ENCODE measurements around the gene GPR35. TPM values are rescaled to one million over a fixed set of nuclear protein-coding genes. Genes with fewer than 3 reads are reported as not detected.

Gene GPR35, protein sequence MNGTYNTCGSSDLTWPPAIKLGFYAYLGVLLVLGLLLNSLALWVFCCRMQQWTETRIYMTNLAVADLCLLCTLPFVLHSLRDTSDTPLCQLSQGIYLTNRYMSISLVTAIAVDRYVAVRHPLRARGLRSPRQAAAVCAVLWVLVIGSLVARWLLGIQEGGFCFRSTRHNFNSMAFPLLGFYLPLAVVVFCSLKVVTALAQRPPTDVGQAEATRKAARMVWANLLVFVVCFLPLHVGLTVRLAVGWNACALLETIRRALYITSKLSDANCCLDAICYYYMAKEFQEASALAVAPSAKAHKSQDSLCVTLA
- polyA plus RNA-seq = 100 to 1,000 TPM in 3 of 4 donors, 10 to 100 TPM in 1; 75.5 to 367 (median 233) TPM
- long read RNA-seq, donor 1 = 0 reads
- long read RNA-seq, donor 2, transcript GPR35-205 (1 exons, 3,821 nt) = major isoform, 28 of 33 reads
- long read RNA-seq, donor 2, partial matches to known transcripts = 0 of 33 reads
- long read RNA-seq, donor 2, other reads (novel, unspliced or antisense) = 0 of 33 reads
- long read RNA-seq, donor 3, transcript GPR35-205 (1 exons, 3,821 nt) = major isoform, 60 of 69 reads
- long read RNA-seq, donor 3, transcript GPR35-201 (6 exons, 2,249 nt) = minor isoform, 7 of 69 reads
- long read RNA-seq, donor 3, partial matches to known transcripts = 0 of 69 reads
- long read RNA-seq, donor 3, other reads (novel, unspliced or antisense) = 0 of 69 reads
- long read RNA-seq, donor 4, partial matches to known transcripts = 0 of 2 reads
- long read RNA-seq, donor 4, other reads (novel, unspliced or antisense) = 0 of 2 reads
- long read RNA-seq, donor 5, transcript GPR35-205 (1 exons, 3,821 nt) = major isoform, 17 of 19 reads
- long read RNA-seq, donor 5, partial matches to known transcripts = 0 of 19 reads
- long read RNA-seq, donor 5, other reads (novel, unspliced or antisense) = 0 of 19 reads
- long read RNA-seq, donor 6, transcript GPR35-205 (1 exons, 3,821 nt) = major isoform, 40 of 53 reads
- long read RNA-seq, donor 6, partial matches to known transcripts = 0 of 53 reads
- long read RNA-seq, donor 6, other reads (novel, unspliced or antisense) = 5 of 53 reads
- long read RNA-seq, donor 7 = 0 reads
- long read RNA-seq, donor 8, partial matches to known transcripts = 0 of 3 reads
- long read RNA-seq, donor 8, other reads (novel, unspliced or antisense) = 0 of 3 reads
- long read RNA-seq, donor 9, transcript GPR35-205 (1 exons, 3,821 nt) = major isoform, 17 of 19 reads
- long read RNA-seq, donor 9, partial matches to known transcripts = 0 of 19 reads
- long read RNA-seq, donor 9, other reads (novel, unspliced or antisense) = 0 of 19 reads
- long read RNA-seq, donor 10, transcript GPR35-205 (1 exons, 3,821 nt) = major isoform, 30 of 35 reads
- long read RNA-seq, donor 10, partial matches to known transcripts = 0 of 35 reads
- long read RNA-seq, donor 10, other reads (novel, unspliced or antisense) = 0 of 35 reads

DNA sequence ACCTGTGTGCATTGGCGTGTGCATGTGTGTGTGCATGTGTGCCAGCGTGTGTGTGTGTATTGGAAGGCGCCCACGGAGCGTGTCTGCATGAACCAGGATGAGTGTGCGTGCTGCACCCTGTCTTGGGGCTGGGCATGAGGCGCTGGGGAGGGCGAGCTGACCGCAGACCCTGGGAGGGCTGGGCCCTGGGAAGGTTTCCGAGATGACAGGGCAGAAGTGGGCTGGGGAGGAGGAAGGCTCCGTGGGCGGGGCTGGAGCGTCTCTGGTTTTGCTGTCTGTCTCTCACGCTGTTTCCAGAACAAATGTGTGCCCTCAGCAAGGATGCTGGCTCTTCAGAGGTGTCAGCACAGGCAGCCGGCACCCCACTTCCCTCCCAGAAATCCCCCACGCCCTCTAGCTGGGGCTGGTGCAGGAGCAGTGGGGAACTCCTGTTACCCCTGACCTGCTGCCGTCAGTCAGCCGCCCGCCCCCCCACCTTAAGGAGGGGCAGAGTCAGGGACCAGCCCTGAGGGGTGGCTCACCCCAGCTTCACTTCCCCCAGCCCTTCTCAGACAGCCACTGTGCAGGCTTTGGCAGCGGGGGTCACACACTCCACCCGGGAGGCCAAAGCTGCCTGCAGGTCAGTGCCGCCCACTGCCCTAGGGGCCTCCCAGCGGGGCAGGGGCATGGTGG, at the start of gene GPR35:
GPR35 (plus strand) TSS at position 531 of the 672 bp plus-strand sequence. CDS start 4,473 bp downstream, outside the sequence.
- no peak for FAIRE-seq
- DNase-seq = peak in 1 of 2 donors; percentile 46
- H3K9me3 ChIP-seq (ENCODE audit: control insufficient read depth in 2 of 2, insufficient read depth in 1 of 2, low read depth in 1 of 2, low read length in 1 of 2) = no peaks in the 10 kb centered on the region
- H3K36me3 ChIP-seq (ENCODE audit: control insufficient read depth in 3 of 3, insufficient read depth in 2 of 3, low read depth in 1 of 3, low read length in 3 of 3) = peaks cover 0 to 84% (median 10%) of the 10 kb centered on the region in 3 donors
- 21 to 39% (median 30%) methylated on average over 19 to 23 of the region's 23 CpGs for WGBS, 3 donors
- H3K27ac ChIP-seq (ENCODE audit: low read depth in 1 of 3, low read length in 2 of 3) = peak within 1 kb of the TSS; percentile 65 to 81 (median 66)
- peak within 1 kb of the TSS in 1 of 3 donors; percentile 10 for H3K4me3 ChIP-seq (ENCODE audit: low read depth in 1 of 3, low read length in 3 of 3)
- H3K27me3 ChIP-seq (ENCODE audit: control insufficient read depth in 3 of 3, insufficient read depth in 3 of 3, low read length in 3 of 3) = no peaks in the 10 kb centered on the region
- peaks cover 0 to 18% (median 0%) of the 10 kb centered on the region in 3 donors for H3K4me1 ChIP-seq (ENCODE audit: control insufficient read depth in 3 of 3, insufficient read depth in 2 of 3, low read depth in 1 of 3, low read length in 2 of 3)

DNA sequence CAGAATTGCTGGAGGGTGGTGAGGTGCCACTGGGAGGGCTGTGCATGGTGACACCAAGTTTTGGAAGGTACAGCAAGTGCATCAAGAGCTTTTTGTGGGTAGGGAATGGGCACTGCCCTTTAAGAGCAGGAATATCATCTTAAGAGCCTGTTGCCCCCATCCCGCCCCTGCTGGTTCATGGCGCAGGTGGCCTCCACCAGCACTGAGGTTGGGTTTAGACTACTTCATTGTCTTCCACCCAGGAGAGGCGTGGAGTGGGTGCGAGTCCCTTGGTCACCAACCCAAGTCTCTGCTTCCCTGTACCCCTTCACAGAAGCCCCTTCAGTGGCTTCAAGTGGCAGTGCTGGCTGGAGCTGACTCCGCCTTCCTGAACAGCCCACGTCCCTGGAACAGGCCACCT, 49.2 kb upstream of the GPR35 start:
- Histone ChIP-seq H3K4me1 (ENCODE audit: control insufficient read depth in 3 of 3, insufficient read depth in 2 of 3, low read depth in 1 of 3, low read length in 2 of 3) (peaks cover 4 to 25% (median 6%) of the 10 kb centered on the region in 3 donors), H3K9me3 (ENCODE audit: control insufficient read depth in 2 of 2, insufficient read depth in 1 of 2, low read depth in 1 of 2, low read length in 1 of 2) (no peaks in the 10 kb centered on the region), H3K27ac (ENCODE audit: low read depth in 1 of 3, low read length in 2 of 3) (no peak overlapping the region), H3K36me3 (ENCODE audit: control insufficient read depth in 3 of 3, insufficient read depth in 2 of 3, low read depth in 1 of 3, low read length in 3 of 3) (peaks cover 7 to 86% (median 20%) of the 10 kb centered on the region in 3 donors), H3K27me3 (ENCODE audit: control insufficient read depth in 3 of 3, insufficient read depth in 3 of 3, low read length in 3 of 3) (no peaks in the 10 kb centered on the region), H3K4me3 (ENCODE audit: low read depth in 1 of 3, low read length in 3 of 3) (no peak overlapping the region)
- no peak for DNase-seq
- WGBS, 3 donors = 79 to 86% (median 82%) methylated on average over 6 of the region's 6 CpGs
- FAIRE-seq = no peak

DNA sequence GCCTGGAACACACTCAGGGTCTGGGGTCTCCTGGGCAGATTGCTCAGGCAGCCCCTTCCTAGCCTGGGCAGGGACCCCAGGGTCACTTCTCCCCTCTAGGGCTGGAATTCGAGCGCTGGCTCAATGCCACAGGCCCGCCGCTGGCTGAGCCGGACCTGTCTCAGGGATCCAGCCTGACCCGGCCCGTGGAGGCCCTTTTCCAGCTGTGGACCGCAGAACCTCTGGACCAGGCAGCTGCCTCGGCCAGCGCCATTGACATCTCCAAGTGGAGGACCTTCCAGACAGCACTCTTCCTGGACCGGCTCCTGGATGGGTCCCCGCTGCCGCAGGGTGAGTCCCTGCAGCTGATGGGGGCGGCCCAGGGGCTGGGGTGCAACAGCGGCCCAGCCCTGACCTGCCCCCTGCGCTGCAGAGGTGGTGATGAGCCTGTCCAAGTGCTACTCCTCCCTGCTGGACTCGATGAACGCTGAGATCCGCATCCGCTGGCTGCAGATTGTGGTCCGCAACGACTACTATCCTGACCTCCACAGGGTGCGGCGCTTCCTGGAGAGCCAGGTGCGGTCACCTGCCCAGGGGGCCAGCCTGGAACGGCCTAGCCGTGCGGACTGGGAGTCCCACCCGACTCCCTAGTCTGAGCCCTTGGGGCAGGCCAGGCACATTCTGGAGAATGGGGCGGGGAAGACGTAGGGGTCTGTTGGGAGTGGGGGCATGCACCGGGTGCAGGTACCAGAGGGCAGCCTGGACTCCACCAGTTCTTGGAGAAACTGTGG, 48.7 kb upstream of the GPR35 start:
- H3K4me1 ChIP-seq (ENCODE audit: control insufficient read depth in 3 of 3, insufficient read depth in 2 of 3, low read depth in 1 of 3, low read length in 2 of 3) = peaks cover 4 to 25% (median 6%) of the 10 kb centered on the region in 3 donors
- DNase-seq = no peak
- WGBS, 3 donors = 92 to 93% (median 93%) methylated on average over 25 to 32 of the region's 32 CpGs
- H3K4me3 ChIP-seq (ENCODE audit: low read depth in 1 of 3, low read length in 3 of 3) = no peak overlapping the region
- H3K9me3 ChIP-seq (ENCODE audit: control insufficient read depth in 2 of 2, insufficient read depth in 1 of 2, low read depth in 1 of 2, low read length in 1 of 2) = peaks cover 0 to 3% of the 10 kb centered on the region in 2 donors
- peaks cover 7 to 85% (median 20%) of the 10 kb centered on the region in 3 donors for H3K36me3 ChIP-seq (ENCODE audit: control insufficient read depth in 3 of 3, insufficient read depth in 2 of 3, low read depth in 1 of 3, low read length in 3 of 3)
- no peak overlapping the region for H3K27ac ChIP-seq (ENCODE audit: low read depth in 1 of 3, low read length in 2 of 3)
- no peaks in the 10 kb centered on the region for H3K27me3 ChIP-seq (ENCODE audit: control insufficient read depth in 3 of 3, insufficient read depth in 3 of 3, low read length in 3 of 3)
- FAIRE-seq = no peak

DNA sequence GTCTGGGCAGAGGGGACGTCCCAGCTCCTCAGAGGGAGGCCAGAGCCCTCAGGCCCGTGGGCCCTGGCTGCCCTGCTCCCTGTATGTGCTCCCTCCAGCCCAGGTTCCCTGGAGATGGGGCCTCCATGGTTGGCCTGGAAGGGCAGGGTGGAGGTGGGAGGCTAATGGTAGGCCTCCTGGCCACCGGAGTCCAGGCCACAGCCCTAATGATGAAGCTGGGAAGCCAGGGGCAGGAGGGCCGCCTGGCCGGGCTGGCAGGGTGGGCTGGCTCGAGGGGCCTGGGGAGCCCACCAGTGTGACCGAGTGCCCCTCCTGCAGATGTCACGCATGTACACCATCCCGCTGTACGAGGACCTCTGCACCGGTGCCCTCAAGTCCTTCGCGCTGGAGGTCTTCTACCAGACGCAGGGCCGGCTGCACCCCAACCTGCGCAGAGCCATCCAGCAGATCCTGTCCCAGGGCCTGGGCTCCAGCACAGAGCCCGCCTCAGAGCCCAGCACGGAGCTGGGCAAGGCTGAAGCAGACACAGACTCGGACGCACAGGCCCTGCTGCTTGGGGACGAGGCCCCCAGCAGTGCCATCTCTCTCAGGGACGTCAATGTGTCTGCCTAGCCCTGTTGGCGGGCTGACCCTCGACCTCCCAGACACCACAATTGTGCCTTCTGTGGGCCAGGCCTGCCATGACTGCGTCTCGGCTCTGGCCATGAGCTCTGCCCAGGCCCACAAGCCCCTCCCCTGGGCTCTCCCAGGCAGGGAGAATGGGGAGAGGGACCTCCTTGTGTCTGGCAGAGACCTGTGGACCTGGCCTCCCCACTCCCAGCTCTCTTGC, 47.8 kb upstream of the GPR35 start:
- no peak for DNase-seq
- no peak for FAIRE-seq
- H3K9me3 ChIP-seq (ENCODE audit: control insufficient read depth in 2 of 2, insufficient read depth in 1 of 2, low read depth in 1 of 2, low read length in 1 of 2) = peaks cover 0 to 8% of the 10 kb centered on the region in 2 donors
- H3K4me1 ChIP-seq (ENCODE audit: control insufficient read depth in 3 of 3, insufficient read depth in 2 of 3, low read depth in 1 of 3, low read length in 2 of 3) = peaks cover 4 to 25% (median 6%) of the 10 kb centered on the region in 3 donors
- no peak overlapping the region for H3K4me3 ChIP-seq (ENCODE audit: low read depth in 1 of 3, low read length in 3 of 3)
- WGBS, 3 donors = 83 to 88% (median 87%) methylated on average over 19 to 26 of the region's 26 CpGs
- peaks cover 5 to 78% (median 20%) of the 10 kb centered on the region in 3 donors for H3K36me3 ChIP-seq (ENCODE audit: control insufficient read depth in 3 of 3, insufficient read depth in 2 of 3, low read depth in 1 of 3, low read length in 3 of 3)
- no peak overlapping the region for H3K27ac ChIP-seq (ENCODE audit: low read depth in 1 of 3, low read length in 2 of 3)
- H3K27me3 ChIP-seq (ENCODE audit: control insufficient read depth in 3 of 3, insufficient read depth in 3 of 3, low read length in 3 of 3) = no peaks in the 10 kb centered on the region

DNA sequence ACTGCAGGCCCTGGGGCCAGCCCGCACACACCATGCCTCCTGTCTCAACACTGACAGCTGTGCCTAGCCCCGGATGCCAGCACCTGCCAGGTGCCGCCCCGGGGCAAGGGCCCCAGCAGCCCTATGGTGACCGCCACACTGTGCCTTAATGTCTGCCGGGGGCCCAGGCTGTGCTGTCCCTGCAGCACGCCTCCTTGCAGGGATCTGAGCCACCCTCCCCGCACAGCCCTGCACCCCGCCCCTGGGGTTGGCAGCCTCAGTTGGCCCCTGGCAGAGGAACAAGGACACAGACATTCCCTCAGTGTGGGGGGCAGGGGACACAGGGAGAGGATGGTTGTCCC, 47.2 kb upstream of the GPR35 start:
- Histone ChIP-seq H3K4me3 (ENCODE audit: low read depth in 1 of 3, low read length in 3 of 3) (no peak overlapping the region), H3K9me3 (ENCODE audit: control insufficient read depth in 2 of 2, insufficient read depth in 1 of 2, low read depth in 1 of 2, low read length in 1 of 2) (peaks cover 0 to 8% of the 10 kb centered on the region in 2 donors), H3K27me3 (ENCODE audit: control insufficient read depth in 3 of 3, insufficient read depth in 3 of 3, low read length in 3 of 3) (no peaks in the 10 kb centered on the region), H3K27ac (ENCODE audit: low read depth in 1 of 3, low read length in 2 of 3) (no peak overlapping the region), H3K36me3 (ENCODE audit: control insufficient read depth in 3 of 3, insufficient read depth in 2 of 3, low read depth in 1 of 3, low read length in 3 of 3) (peaks cover 5 to 74% (median 20%) of the 10 kb centered on the region in 3 donors), H3K4me1 (ENCODE audit: control insufficient read depth in 3 of 3, insufficient read depth in 2 of 3, low read depth in 1 of 3, low read length in 2 of 3) (peaks cover 4 to 25% (median 6%) of the 10 kb centered on the region in 3 donors)
- FAIRE-seq (no peak), DNase-seq (no peak)
- 84 to 92% (median 87%) methylated on average over 9 of the region's 9 CpGs for WGBS, 3 donors

DNA sequence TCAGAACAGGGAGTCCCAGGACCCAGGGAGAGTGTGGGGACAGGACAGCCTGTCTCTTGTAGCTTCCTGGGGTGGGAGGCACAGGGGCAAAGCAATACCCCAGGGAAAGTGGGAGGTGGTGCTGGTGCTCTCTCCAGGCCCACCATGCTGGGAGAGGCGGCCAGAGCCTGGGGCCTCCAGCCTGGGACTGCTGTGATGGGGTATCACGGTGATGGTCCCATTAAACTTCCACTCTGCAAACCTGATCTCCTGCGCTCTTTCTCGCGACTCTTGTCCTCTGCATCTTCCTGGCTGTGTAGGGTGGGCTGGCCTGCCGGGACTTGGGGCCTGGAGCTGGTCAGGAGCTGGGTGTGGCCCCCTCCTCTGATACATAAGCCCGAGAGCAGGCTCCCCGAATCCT, 46.8 kb upstream of the GPR35 start:
- peaks cover 4 to 25% (median 6%) of the 10 kb centered on the region in 3 donors for H3K4me1 ChIP-seq (ENCODE audit: control insufficient read depth in 3 of 3, insufficient read depth in 2 of 3, low read depth in 1 of 3, low read length in 2 of 3)
- peaks cover 5 to 74% (median 20%) of the 10 kb centered on the region in 3 donors for H3K36me3 ChIP-seq (ENCODE audit: control insufficient read depth in 3 of 3, insufficient read depth in 2 of 3, low read depth in 1 of 3, low read length in 3 of 3)
- peaks cover 0 to 8% of the 10 kb centered on the region in 2 donors for H3K9me3 ChIP-seq (ENCODE audit: control insufficient read depth in 2 of 2, insufficient read depth in 1 of 2, low read depth in 1 of 2, low read length in 1 of 2)
- FAIRE-seq = no peak
- no peak overlapping the region for H3K27ac ChIP-seq (ENCODE audit: low read depth in 1 of 3, low read length in 2 of 3)
- no peaks in the 10 kb centered on the region for H3K27me3 ChIP-seq (ENCODE audit: control insufficient read depth in 3 of 3, insufficient read depth in 3 of 3, low read length in 3 of 3)
- no peak for DNase-seq
- 91 to 95% (median 91%) methylated on average over 8 of the region's 8 CpGs for WGBS, 3 donors
- H3K4me3 ChIP-seq (ENCODE audit: low read depth in 1 of 3, low read length in 3 of 3) = no peak overlapping the region
